ENCODE results near the gene DENND1C. TPM values are rescaled to one million over a fixed set of nuclear protein-coding genes. Genes with fewer than 3 reads are reported as not detected.

Gene DENND1C
- total RNA-seq, 1 experiment from 2014 or later: not detected

DNA sequence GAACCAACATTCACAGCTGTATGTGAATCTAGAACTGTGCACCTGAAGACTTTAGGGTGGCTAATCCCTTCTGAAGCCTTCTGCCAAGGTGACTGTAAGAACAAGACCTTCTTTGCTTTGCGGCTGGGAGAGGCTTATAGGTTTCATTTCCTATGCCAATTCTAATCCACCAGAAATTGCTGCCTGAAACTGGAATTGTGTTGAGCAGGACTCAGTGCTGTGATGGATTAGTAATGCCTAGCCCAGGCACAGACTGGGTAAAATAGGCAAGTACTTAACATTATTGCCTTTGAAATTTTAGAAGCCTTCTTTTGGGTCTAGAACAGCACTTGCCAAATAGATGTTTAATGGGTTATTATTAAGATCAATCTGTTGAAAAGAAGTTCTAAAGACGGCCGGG lies 33.5 kb downstream of the DENND1C start:
- TF ChIP-seq CTCF (conservative IDR thresholded peaks at IDR 0.05) (no peak), EZH2 (IDR thresholded peaks at IDR 0.05; ENCODE audit: low read depth) (no peak)
- POLR2A ChIA-PET (ENCODE audit: unreplicated experiment): no interaction called here
- CTCF ChIA-PET: no interaction called here

DNA sequence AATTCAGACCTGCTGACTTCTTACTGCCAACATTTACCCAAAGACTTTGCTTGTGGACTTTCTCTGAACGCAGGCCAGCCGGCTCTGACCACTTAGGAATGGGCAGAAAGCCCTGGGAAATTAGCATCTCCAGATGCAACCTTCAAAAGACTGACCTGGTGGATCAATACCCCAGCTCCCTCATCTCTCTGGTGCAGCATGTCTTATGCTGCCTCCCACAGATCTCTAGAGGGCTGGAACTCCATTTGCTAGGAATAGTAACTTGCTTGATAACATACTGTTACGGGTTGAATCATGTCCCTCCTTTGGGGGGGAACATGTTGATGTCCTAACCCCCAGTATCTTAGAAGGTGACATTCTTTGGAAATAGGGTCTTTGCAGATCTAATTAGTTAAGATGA lies 35.1 kb downstream of the DENND1C start:
- Histone ChIP-seq H3K27me3 (ENCODE audit: insufficient read depth, low read depth) (no peaks in the 10 kb centered on the region), H4K20me1 (ENCODE audit: insufficient read depth) (no peaks in the 10 kb centered on the region), H3K4me1 (replicated peaks; ENCODE audit: insufficient read depth) (no peaks in the 10 kb centered on the region), H2AFZ (no peak overlapping the region), H3K4me2 (no peak overlapping the region), H3K79me2 (ENCODE audit: low read depth) (no peaks in the 10 kb centered on the region), H3K9me3 (ENCODE audit: insufficient read depth, low read depth) (no peaks in the 10 kb centered on the region), H3K4me3 (no peak overlapping the region), H3K36me3 (ENCODE audit: low read depth) (no peaks in the 10 kb centered on the region), H3F3A (ENCODE audit: insufficient read depth, low read depth) (no peaks in the 10 kb centered on the region), H3K27ac (no peak overlapping the region), H3K9me2 (ENCODE audit: insufficient read depth) (no peaks in the 10 kb centered on the region)
- ChIA-PET POLR2A (ENCODE audit: unreplicated experiment) (no interaction called here), CTCF (no interaction called here)
- TF ChIP-seq CTCF (conservative IDR thresholded peaks at IDR 0.05) (no peak), EZH2 (IDR thresholded peaks at IDR 0.05; ENCODE audit: low read depth) (no peak)
- intact Hi-C loops (cut with micrococcal nuclease; ENCODE audit: unreplicated experiment): no loop called here
- DNase-seq: no peak
- no TSS peak for BruUV-seq (replicated peaks)

More for the DNA sequence above, 33.5 kb downstream of the DENND1C start:
- H3K4me2 ChIP-seq: no peak overlapping the region
- BruUV-seq (replicated peaks): no TSS peak
- no peaks in the 10 kb centered on the region for H4K20me1 ChIP-seq (ENCODE audit: insufficient read depth)
- H3K4me1 ChIP-seq (replicated peaks; ENCODE audit: insufficient read depth): no peaks in the 10 kb centered on the region
- no peaks in the 10 kb centered on the region for H3K9me2 ChIP-seq (ENCODE audit: insufficient read depth)
- no peaks in the 10 kb centered on the region for H3K79me2 ChIP-seq (ENCODE audit: low read depth)
- H3K4me3 ChIP-seq: no peak overlapping the region
- no peak for DNase-seq
- no peak overlapping the region for H3K27ac ChIP-seq
- no peaks in the 10 kb centered on the region for H3K36me3 ChIP-seq (ENCODE audit: low read depth)
- intact Hi-C loops (cut with micrococcal nuclease; ENCODE audit: unreplicated experiment): no loop called here
- H3K9me3 ChIP-seq (ENCODE audit: insufficient read depth, low read depth): no peaks in the 10 kb centered on the region
- no peaks in the 10 kb centered on the region for H3K27me3 ChIP-seq (ENCODE audit: insufficient read depth, low read depth)
- H3F3A ChIP-seq (ENCODE audit: insufficient read depth, low read depth): no peaks in the 10 kb centered on the region
- no peak overlapping the region for H2AFZ ChIP-seq

DNA sequence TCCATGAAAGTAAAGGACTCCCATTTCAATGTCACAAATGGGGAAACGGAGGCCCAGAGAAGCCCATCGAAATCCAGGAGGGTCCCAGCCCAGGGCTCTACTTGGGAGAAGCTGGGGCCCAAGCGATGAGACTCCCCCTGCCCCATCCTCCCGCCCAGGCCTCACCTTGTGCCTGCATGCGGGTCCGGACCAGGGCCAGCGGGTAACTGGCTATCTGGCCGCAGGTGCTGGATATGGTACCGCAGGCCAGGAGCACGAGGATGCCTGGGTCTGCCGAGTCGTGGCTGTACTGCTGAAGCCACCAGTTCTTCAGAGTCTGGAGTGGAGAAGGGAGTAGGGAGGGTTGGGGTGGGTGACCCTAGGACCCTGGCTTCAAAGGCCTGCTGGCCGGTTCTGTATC lies 37.6 kb downstream of the DENND1C start:
- no TSS peak for BruUV-seq (replicated peaks)
- H3K4me3 ChIP-seq: no peak overlapping the region
- no peak overlapping the region for H3K4me2 ChIP-seq
- H3K36me3 ChIP-seq (ENCODE audit: low read depth): no peaks in the 10 kb centered on the region
- H2AFZ ChIP-seq: no peak overlapping the region
- no peaks in the 10 kb centered on the region for H4K20me1 ChIP-seq (ENCODE audit: insufficient read depth)
- POLR2A ChIA-PET (ENCODE audit: unreplicated experiment): no interaction called here
- CTCF ChIA-PET: no interaction called here
- no peaks in the 10 kb centered on the region for H3F3A ChIP-seq (ENCODE audit: insufficient read depth, low read depth)
- intact Hi-C loops (cut with micrococcal nuclease; ENCODE audit: unreplicated experiment): no loop called here
- TF ChIP-seq CTCF (conservative IDR thresholded peaks at IDR 0.05) (no peak), EZH2 (IDR thresholded peaks at IDR 0.05; ENCODE audit: low read depth) (no peak)
- H3K4me1 ChIP-seq (replicated peaks; ENCODE audit: insufficient read depth): no peaks in the 10 kb centered on the region
- no peak overlapping the region for H3K27ac ChIP-seq
- H3K79me2 ChIP-seq (ENCODE audit: low read depth): no peaks in the 10 kb centered on the region
- no peaks in the 10 kb centered on the region for H3K9me2 ChIP-seq (ENCODE audit: insufficient read depth)
- DNase-seq: no peak
- H3K9me3 ChIP-seq (ENCODE audit: insufficient read depth, low read depth): no peaks in the 10 kb centered on the region
- H3K27me3 ChIP-seq (ENCODE audit: insufficient read depth, low read depth): no peaks in the 10 kb centered on the region

Data from PC-9 (cell line).